Heart left ventricle (tissue), 16 donors: ENCODE measurements around the gene DYSF. TPM values are rescaled to one million over a fixed set of nuclear protein-coding genes. Genes with fewer than 3 reads are reported as not detected.
A peak's percentile ranks its signal among the peaks of the same experiment; 100 is the strongest.

Experiments
- ATAC-seq, 4 donors: fragments of 200-7000 bp; cut with Tn5 transposase; one replicate each; pipeline ENCODE4 v1.9.1; 2020 to 2022; ENCODE audit warnings: moderate library complexity in 4 of 4, mild to moderate bottlenecking in 3 of 4, moderate number of reproducible peaks in 1 of 4
- DNase-seq, 5 donors: peaks; one replicate each; pipeline ENCODE4 v3.0.0-alpha.2; 2020
- H3K27ac ChIP-seq, 12 donors: fragments of 200-600 bp; sonication (generic) in 4 of 12; one replicate each; pipeline versions ENCODE4 v1.5.0 to v1.8.0; 2016 to 2022; ENCODE audit warnings: mild to moderate bottlenecking in 2 of 12
- H3K27me3 ChIP-seq, 9 donors: fragments of 200-600 bp; sonication (generic) in 2 of 9; one replicate each; pipeline versions ENCODE4 v1.5.1 to v1.8.0; 2016 to 2022; ENCODE audit warnings: mild to moderate bottlenecking in 3 of 9
- H3K36me3 ChIP-seq, 9 donors: fragments of 200-600 bp; sonication (generic) in 2 of 9; one replicate each; pipeline versions ENCODE4 v1.5.0 to v1.8.0; 2018 to 2022; ENCODE audit warnings: mild to moderate bottlenecking in 2 of 9
- H3K4me1 ChIP-seq, 12 donors: fragments of 200-600 bp; sonication (generic) in 4 of 12; one replicate each; pipeline versions ENCODE4 v1.5.0 to v1.8.0; 2016 to 2022; ENCODE audit warnings: mild to moderate bottlenecking in 3 of 12
- H3K4me3 ChIP-seq, 12 donors: fragments of 200-600 bp; sonication (generic) in 4 of 12; one replicate each; pipeline versions ENCODE4 v1.5.0 to v1.8.0; 2017 to 2022; ENCODE audit warnings: mild to moderate bottlenecking in 9 of 12, moderate library complexity in 4 of 12
- H3K9me3 ChIP-seq, 12 donors: fragments of 200-600 bp; sonication (generic) in 4 of 12; one replicate each; pipeline versions ENCODE4 v1.5.0 to v1.8.0; 2016 to 2022; ENCODE audit warnings: mild to moderate bottlenecking in 1 of 12
- POLR2A ChIP-seq, 2 donors: fragments of 450-650 bp; IDR thresholded peaks; one replicate each; pipeline ENCODE4 v1.6.1; 2017; ENCODE audit warnings: antibody characterized with exemption in 2 of 2, mild to moderate bottlenecking in 2 of 2, moderate library complexity in 2 of 2
- WGBS, 4 donors: extraction: QIAGEN DNeasy Blood & Tissue Kit in 2 of 4; methylation state at CpG; one replicate each; pipeline versions ENCODE4 v1.1.5 to v1.1.7; 2013 to 2018; 5-methylcytosine and 5-hydroxymethylcytosine counted together
- intact Hi-C, 10 donors: fragments of 100-400 bp; cut with DNase I; formaldehyde crosslinking; loops; one replicate each; pipeline versions ENCODE4 v1.11.1 to v1.14.2; 2022
- polyA plus RNA-seq, 2 donors: library from polyadenylated mRNA; stranded (reverse); fragments of 200-250 nt; gene quantifications; one replicate each; pipeline ENCODE4 v1.2.3, GENCODE V29; 2013
- total RNA-seq, 9 donors: library from RNA; depleted of rRNA in 2 of 9; stranded (reverse); fragments of >200 nt in 2 of 9; fragmentation: NEBNext Ultra II Directional in 3 of 9; extraction: Animal tissue kit (Norgen Biotek cat#: 25700) in 3 of 9; gene quantifications; one replicate each; pipeline versions ENCODE4 v1.1.0 to v1.2.4, GENCODE V29; 2016 to 2023
- TF ChIP-seq, protein P1 (sequence below), 12 donors: fragments of 200-600 bp; sonication (generic) in 4 of 12; IDR thresholded peaks; one replicate each; pipeline versions ENCODE4 v1.5.0 to v1.8.0; 2018 to 2022; ENCODE audit warnings: antibody characterized with exemption in 12 of 12, mild to moderate bottlenecking in 5 of 12
- donor health status: ischemic (EF 13 %, LVEDD 7.1; RV severe dilation, severe dysfunction).
- donor health status: healthy with polysubstance abuse.
- donor health status: DM: no; HTN: yes; CAD: no.
- donor health status: DM: no; HTN: no; CAD: no.
- donor health status: ischemic (EF 25% LVEDD 6.9; RV normal size, moderate dysfunction).
- donor health status: ischemic (EF 25% LVEDD 5.7; RV mildly dilated, moderate dysfunction).
- donor health status: healthy.
- donor health status: DM: yes; HTN: yes; CAD: no.
- donor health status: ischemic (EF 35%, LVEDD 5.7; RV mildly dilated, moderate dysfunction).
- donor health status: nonischemic (EF 11% LVEDD 7.7; RV severe dilation, severe dysfunction).
- donor health status: DM: yes; HTN: yes; CAD: no.
- donor health status: PGD.
- donor health status: ischemic (EF 29% LVEDD 5.4; RV normal size, mild dysfunction).
- donor health status: nonischemic (EF 23%, LVEDD 6.1; RV moderate dilation, normal function).

Gene DYSF
- total and polyA plus RNA-seq, 11 donors, result 25.5 to 99.9 (median 78.6) TPM

- Histone ChIP-seq H3K27me3 (no peaks in the 10 kb centered on the region), H3K4me3 (no peak overlapping the region), H3K27ac (no peak overlapping the region), H3K4me1 (peaks cover 7 to 31% (median 20%) of the 10 kb centered on the region in 12 donors), H3K9me3 (no peaks in the 10 kb centered on the region), H3K36me3 (peaks cover 0 to 55% (median 20%) of the 10 kb centered on the region in 9 donors)
- TF ChIP-seq, protein P1, sequence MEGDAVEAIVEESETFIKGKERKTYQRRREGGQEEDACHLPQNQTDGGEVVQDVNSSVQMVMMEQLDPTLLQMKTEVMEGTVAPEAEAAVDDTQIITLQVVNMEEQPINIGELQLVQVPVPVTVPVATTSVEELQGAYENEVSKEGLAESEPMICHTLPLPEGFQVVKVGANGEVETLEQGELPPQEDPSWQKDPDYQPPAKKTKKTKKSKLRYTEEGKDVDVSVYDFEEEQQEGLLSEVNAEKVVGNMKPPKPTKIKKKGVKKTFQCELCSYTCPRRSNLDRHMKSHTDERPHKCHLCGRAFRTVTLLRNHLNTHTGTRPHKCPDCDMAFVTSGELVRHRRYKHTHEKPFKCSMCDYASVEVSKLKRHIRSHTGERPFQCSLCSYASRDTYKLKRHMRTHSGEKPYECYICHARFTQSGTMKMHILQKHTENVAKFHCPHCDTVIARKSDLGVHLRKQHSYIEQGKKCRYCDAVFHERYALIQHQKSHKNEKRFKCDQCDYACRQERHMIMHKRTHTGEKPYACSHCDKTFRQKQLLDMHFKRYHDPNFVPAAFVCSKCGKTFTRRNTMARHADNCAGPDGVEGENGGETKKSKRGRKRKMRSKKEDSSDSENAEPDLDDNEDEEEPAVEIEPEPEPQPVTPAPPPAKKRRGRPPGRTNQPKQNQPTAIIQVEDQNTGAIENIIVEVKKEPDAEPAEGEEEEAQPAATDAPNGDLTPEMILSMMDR (IDR thresholded peaks at IDR 0.05), result no peak
- no peak for TF ChIP-seq POLR2A (IDR thresholded peaks at IDR 0.05)
- no peak for ATAC-seq
- intact Hi-C loops, result loop anchor here in 2 of 10 donors (5.0 to 10.0 kb wide), 2 partner anchors 53 to 56 kb away; no protein-coding TSS in a partner anchor
- WGBS, 4 donors, result 92 to 98% (median 94%) methylated on average over 9 of the region's 9 CpGs
- peak in 3 of 5 donors; percentile 6 to 42 (median 19) for DNase-seq
These were observed 147.2 kb downstream of the DYSF start for GRCh38 chr2:71600555-71600954.

DNA sequence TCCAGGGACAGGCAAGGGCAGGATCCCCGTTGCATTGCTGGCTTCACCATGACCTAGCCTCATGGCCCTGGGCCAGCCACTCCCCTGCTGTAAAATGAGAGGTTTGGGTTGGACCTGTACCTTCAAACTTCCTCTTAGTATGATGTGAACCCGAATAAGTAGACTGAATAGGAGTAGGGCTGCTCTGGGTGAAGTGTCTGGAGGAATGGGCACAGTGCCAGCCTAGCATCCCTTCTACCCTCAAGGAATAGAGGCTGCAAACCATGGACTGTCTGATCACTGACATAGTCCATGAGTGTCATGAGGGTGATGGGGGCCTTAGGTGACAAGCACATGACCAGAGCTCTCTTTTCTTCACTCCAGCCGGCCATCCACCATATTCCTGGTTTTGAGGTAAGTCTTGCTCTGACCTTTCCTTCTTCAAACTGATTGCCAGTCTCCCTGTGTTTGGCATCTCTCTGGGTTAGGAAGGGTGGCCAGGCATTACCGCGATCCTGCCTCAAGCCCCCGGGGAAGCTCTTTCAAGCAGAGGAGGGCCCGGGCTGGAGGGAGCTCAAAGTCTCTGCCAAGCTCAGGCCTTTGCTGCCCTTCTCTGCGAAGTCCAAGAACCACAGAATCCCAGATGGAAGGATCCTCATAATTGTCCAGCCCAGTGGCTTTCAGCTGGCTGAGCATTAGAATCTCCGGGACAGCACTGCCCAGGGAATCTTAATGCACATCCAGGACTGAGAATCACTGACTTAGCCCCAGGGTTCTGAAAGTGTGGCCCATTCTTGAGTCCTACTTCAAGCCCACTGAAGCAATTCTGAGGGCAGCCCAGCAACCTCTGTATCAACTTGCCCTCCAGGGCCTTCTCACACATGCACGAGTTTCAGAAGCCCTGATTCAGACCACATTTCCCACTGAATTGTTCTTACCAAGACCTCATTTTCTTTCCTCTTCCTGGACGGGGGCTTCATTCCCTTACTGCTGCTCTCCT, 148.1 kb downstream of the DYSF start:
- no peak overlapping the region for H3K4me3 ChIP-seq
- H3K4me1 ChIP-seq, result peaks cover 7 to 36% (median 20%) of the 10 kb centered on the region in 12 donors
- no peaks in the 10 kb centered on the region for H3K27me3 ChIP-seq
- intact Hi-C loops, result loop anchor here in 2 of 10 donors (5.0 to 10.0 kb wide), 2 partner anchors 54 to 57 kb away; no protein-coding TSS in a partner anchor
- ATAC-seq, result no peak
- TF ChIP-seq, protein P1 (IDR thresholded peaks at IDR 0.05), result no peak
- TF ChIP-seq POLR2A (IDR thresholded peaks at IDR 0.05), result no peak
- 86 to 90% (median 89%) methylated on average over 10 to 11 of the region's 11 CpGs for WGBS, 4 donors
- peaks cover 0 to 52% (median 20%) of the 10 kb centered on the region in 9 donors for H3K36me3 ChIP-seq
- H3K27ac ChIP-seq, result no peak overlapping the region
- DNase-seq, result peak in 2 of 5 donors; percentile 13 to 25
- H3K9me3 ChIP-seq, result no peaks in the 10 kb centered on the region

GRCh38 chr2:71602115-71602495, 148.7 kb downstream of the DYSF start:
- TF ChIP-seq POLR2A (IDR thresholded peaks at IDR 0.05), result no peak
- TF ChIP-seq, protein P1 (IDR thresholded peaks at IDR 0.05), result no peak
- ATAC-seq, result no peak
- WGBS, 4 donors, result 93 to 100% (median 97%) methylated on average over 1 of the region's 1 CpG
- Histone ChIP-seq H3K36me3 (peaks cover 0 to 47% (median 20%) of the 10 kb centered on the region in 9 donors), H3K27ac (no peak overlapping the region), H3K27me3 (no peaks in the 10 kb centered on the region), H3K4me3 (no peak overlapping the region), H3K4me1 (peaks cover 7 to 37% (median 20%) of the 10 kb centered on the region in 12 donors), H3K9me3 (no peaks in the 10 kb centered on the region)
- peak in 2 of 5 donors; percentile 17 to 19 for DNase-seq
- intact Hi-C loops, result loop anchor here in 2 of 10 donors (5.0 to 10.0 kb wide), 2 partner anchors 55 to 57 kb away; no protein-coding TSS in a partner anchor

DNA sequence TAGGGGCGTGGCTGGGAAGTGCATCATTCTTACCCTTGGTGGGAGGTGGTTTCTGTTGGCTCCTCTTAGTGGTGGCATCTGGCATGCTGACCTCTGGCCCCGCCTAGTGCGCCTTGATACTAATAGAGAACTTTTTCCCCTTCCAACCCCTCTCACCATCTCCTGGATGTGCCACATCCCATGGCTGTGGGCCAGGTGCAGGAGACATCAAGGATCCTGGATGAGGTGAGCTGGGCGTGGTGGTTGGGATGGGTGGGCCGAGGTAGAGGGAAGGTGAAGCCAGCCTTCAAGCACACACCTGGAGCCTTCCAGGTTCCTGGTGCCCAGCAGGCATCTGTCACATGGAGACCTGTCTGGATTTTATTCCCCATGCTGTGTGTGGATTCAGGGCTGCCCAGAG, 149.2 kb downstream of the DYSF start:
- no peak overlapping the region for H3K4me3 ChIP-seq
- intact Hi-C loops, result loop anchor here in 2 of 10 donors (5.0 to 10.0 kb wide), 2 partner anchors 55 to 58 kb away; no protein-coding TSS in a partner anchor
- H3K4me1 ChIP-seq, result peaks cover 7 to 37% (median 20%) of the 10 kb centered on the region in 12 donors
- no peaks in the 10 kb centered on the region for H3K9me3 ChIP-seq
- no peak for TF ChIP-seq POLR2A (IDR thresholded peaks at IDR 0.05)
- TF ChIP-seq, protein P1 (IDR thresholded peaks at IDR 0.05), result no peak
- peak overlapping the region in 2 of 12 donors; percentile 52 to 72 for H3K27ac ChIP-seq
- peak in 2 of 5 donors; percentile 19 to 28 for DNase-seq
- peaks cover 0 to 42% (median 20%) of the 10 kb centered on the region in 9 donors for H3K36me3 ChIP-seq
- WGBS, 4 donors, result 77 to 96% (median 85%) methylated on average over 5 of the region's 5 CpGs
- ATAC-seq, result no peak
- no peaks in the 10 kb centered on the region for H3K27me3 ChIP-seq
